Measurements from ENCODE around the gene SORCS2. TPM values are rescaled to one million over a fixed set of nuclear protein-coding genes. Genes with fewer than 3 reads are reported as not detected.

The SORCS2 gene
- total RNA-seq, 1 experiment from 2014 or later = 0.15 TPM

GRCh38 chr4:7201420-7202305 is 9.3 kb downstream of the SORCS2 start:
- no peaks in the 10 kb centered on the region for H3K36me3 ChIP-seq (ENCODE audit: control insufficient read depth, insufficient read depth, low read length)
- H3K4me1 ChIP-seq (ENCODE audit: control insufficient read depth, insufficient read depth, low read length) = peaks cover 5% of the 10 kb centered on the region
- ATAC-seq = no peak
- no peak overlapping the region for H3K27ac ChIP-seq (ENCODE audit: low read length)
- TF ChIP-seq POLR2AphosphoS5 (IDR thresholded peaks at IDR 0.05; ENCODE audit: low read depth, low read length) = no peak
- TF ChIP-seq TCF7L2 (IDR thresholded peaks at IDR 0.05; ENCODE audit: low read depth, low read length) = no peak
- TF ChIP-seq SIN3A (IDR thresholded peaks at IDR 0.05; ENCODE audit: borderline replicate concordance, insufficient read depth, low read depth, low read length) = no peak
- TF ChIP-seq CTCF (IDR thresholded peaks at IDR 0.05) = no peak
- TF ChIP-seq REST (IDR thresholded peaks at IDR 0.05; ENCODE audit: insufficient read depth in 1 of 2, low read depth in 2 of 2, low read length in 1 of 2) = no peak
- ChIA-PET POLR2A (no interaction called here), CTCF (no interaction called here)
- H3K4me3 ChIP-seq (ENCODE audit: low read depth in 2 of 2, low read length in 2 of 2) = no peak overlapping the region
- no peak for DNase-seq (ENCODE audit: low read depth, low spot score)
- H3K9me3 ChIP-seq (ENCODE audit: control insufficient read depth, insufficient read depth, low read depth, low read length) = no peaks in the 10 kb centered on the region
- in situ Hi-C loops (cut with HindIII; ENCODE audit: low pct_unique_long_range_greater_than_20kb, low sequenced_read_pairs) (no loop called here), intact Hi-C loops (cut with micrococcal nuclease; ENCODE audit: unreplicated experiment) (no loop called here)
- no TSS peak for BruUV-seq (replicated peaks)
- no peaks in the 10 kb centered on the region for H3K27me3 ChIP-seq (ENCODE audit: control insufficient read depth, insufficient read depth, low read length)

GRCh38 chr4:7202411-7202810 is 10.1 kb downstream of the SORCS2 start:
- no peak overlapping the region for H3K27ac ChIP-seq (ENCODE audit: low read length)
- CTCF ChIA-PET = no interaction called here

More at GRCh38 chr4:7202411-7202810, 10.1 kb downstream of the SORCS2 start:
- H3K4me3 ChIP-seq (ENCODE audit: low read depth in 2 of 2, low read length in 2 of 2) = no peak overlapping the region
- H3K9me3 ChIP-seq (ENCODE audit: control insufficient read depth, insufficient read depth, low read depth, low read length) = no peaks in the 10 kb centered on the region
- no peaks in the 10 kb centered on the region for H3K36me3 ChIP-seq (ENCODE audit: control insufficient read depth, insufficient read depth, low read length)
- H3K27me3 ChIP-seq (ENCODE audit: control insufficient read depth, insufficient read depth, low read length) = no peaks in the 10 kb centered on the region
- BruUV-seq (replicated peaks) = no TSS peak
- intact Hi-C loops (cut with micrococcal nuclease; ENCODE audit: unreplicated experiment) (no loop called here), in situ Hi-C loops (cut with HindIII; ENCODE audit: low pct_unique_long_range_greater_than_20kb, low sequenced_read_pairs) (no loop called here)
- ATAC-seq = no peak
- peaks cover 6% of the 10 kb centered on the region for H3K4me1 ChIP-seq (ENCODE audit: control insufficient read depth, insufficient read depth, low read length)
- DNase-seq (ENCODE audit: low read depth, low spot score) = no peak
- POLR2A ChIA-PET = no interaction called here
- no peak for TF ChIP-seq REST (IDR thresholded peaks at IDR 0.05; ENCODE audit: insufficient read depth in 1 of 2, low read depth in 2 of 2, low read length in 1 of 2)
- no peak for TF ChIP-seq SIN3A (IDR thresholded peaks at IDR 0.05; ENCODE audit: borderline replicate concordance, insufficient read depth, low read depth, low read length)
- no peak for TF ChIP-seq TCF7L2 (IDR thresholded peaks at IDR 0.05; ENCODE audit: low read depth, low read length)
- no peak for TF ChIP-seq CTCF (IDR thresholded peaks at IDR 0.05)
- TF ChIP-seq POLR2AphosphoS5 (IDR thresholded peaks at IDR 0.05; ENCODE audit: low read depth, low read length) = no peak

Data from Panc1 (cell line).